Esophagus squamous epithelium (tissue), 5 donors: ENCODE data around the gene MPI. TPM values are rescaled to one million over a fixed set of nuclear protein-coding genes. Genes with fewer than 3 reads are reported as not detected.
"Not testable (repeated sequence)": the region's sequence is repeated elsewhere in the genome, so short reads cannot be mapped to it uniquely, and the experiment has no call there.

ENCODE experiments used
- DNase-seq: peaks from one replicate; lab custom pipeline; 2025; lab: John Stamatoyannopoulos, UW
- H3K27ac ChIP-seq, 4 donors: fragments of 200-600 bp; sonication (generic); one replicate each; pipeline ENCODE4 v1.5.1; 2016 to 2019; ENCODE audit warnings: mild to moderate bottlenecking in 1 of 4
- H3K27me3 ChIP-seq, 4 donors: fragments of 200-600 bp; sonication (generic); 1 replicate in 3 of 4; 2 replicates in 1 of 4; pipeline versions ENCODE4 v1.5.1 to v1.6.0; 2017 to 2021; ENCODE audit warnings: antibody characterized with exemption in 1 of 4
- H3K36me3 ChIP-seq, 3 donors: fragments of 200-600 bp; sonication (generic); one replicate each; pipeline ENCODE4 v1.5.1; 2016 to 2019
- H3K4me1 ChIP-seq, 3 donors: fragments of 200-600 bp; sonication (generic); one replicate each; pipeline ENCODE4 v1.5.1; 2017 to 2019
- H3K4me3 ChIP-seq, 4 donors: fragments of 200-600 bp; sonication (generic); 1 replicate in 3 of 4; 2 replicates in 1 of 4; pipeline ENCODE4 v1.5.1; 2016 to 2019; ENCODE audit warnings: mild to moderate bottlenecking in 2 of 4, moderate library complexity in 1 of 4
- H3K9me3 ChIP-seq, 3 donors: fragments of 200-600 bp; sonication (generic); one replicate each; pipeline ENCODE4 v1.5.1; 2016 to 2019
- POLR2A ChIP-seq, 4 donors: fragments of 450-650 bp; IDR thresholded peaks; one replicate each; pipeline ENCODE4 v1.6.1; 2017; ENCODE audit warnings: antibody characterized with exemption in 4 of 4, mild to moderate bottlenecking in 4 of 4, moderate library complexity in 3 of 4
- WGBS, 2 donors: methylation state at CpG; one replicate each; pipeline ENCODE4 v1.1.5; 2018; 5-methylcytosine and 5-hydroxymethylcytosine counted together
- intact Hi-C: fragments of 100-400 bp; cut with DNase I; formaldehyde crosslinking; loops from one replicate; pipeline ENCODE4 v1.15.0; 2022
- total RNA-seq, 4 donors: library from RNA; depleted of rRNA; stranded (reverse); fragments of >200 nt; gene quantifications; one replicate each; pipeline ENCODE4 v1.1.0, GENCODE V29; 2016
- TF ChIP-seq, protein P1 (sequence below), 6 experiments: fragments of 450-650 bp in 4 of 6; fragments of 200-600 bp in 2 of 6; sonication (generic) in 2 of 6; IDR thresholded peaks; one replicate each; pipeline ENCODE4 v1.5.1; 2016 to 2019; ENCODE audit warnings: antibody characterized with exemption in 6 of 6, mild to moderate bottlenecking in 4 of 6, moderate library complexity in 4 of 6
- donor health status: DM: yes; HTN: yes; CAD: no.

The MPI gene
- total RNA-seq, 4 donors from 2014 or later = 26.5 to 51.9 (median 47.9) TPM

DNA sequence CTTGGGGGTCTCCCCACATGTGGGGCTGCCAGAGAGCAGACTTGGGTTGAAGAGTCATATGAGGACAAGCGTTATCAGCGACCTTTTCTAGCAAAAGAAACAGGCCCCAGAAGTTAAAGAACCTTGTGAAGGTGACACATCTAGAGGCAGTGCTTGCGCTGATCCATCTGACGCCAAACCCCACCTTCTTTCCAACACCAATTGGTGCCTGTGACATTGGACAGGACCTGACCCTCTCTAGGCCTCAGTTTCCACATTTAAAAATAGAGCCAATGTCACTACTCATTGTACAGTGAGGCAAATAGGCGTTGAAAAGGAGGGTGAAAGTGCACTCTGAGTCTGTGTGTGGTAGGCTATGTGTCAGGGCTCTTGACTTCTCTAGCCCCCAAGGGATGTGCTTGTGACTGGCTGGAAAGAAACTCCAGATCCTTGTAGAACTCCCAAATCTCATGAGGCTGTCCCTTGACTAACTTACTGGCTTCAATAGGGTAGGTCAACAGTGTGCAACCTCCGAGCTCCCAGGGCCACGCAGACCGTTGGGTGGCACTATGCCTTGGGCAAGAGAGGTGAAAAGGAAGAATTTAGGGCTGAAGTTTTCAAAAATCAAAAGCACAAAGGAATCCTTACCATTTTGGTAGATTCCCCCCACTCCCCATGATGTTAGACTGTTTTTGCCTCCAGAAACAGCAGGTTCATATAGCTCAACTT lies 17.5 kb downstream of the MPI start:
- Histone ChIP-seq H3K36me3 (peaks cover 8 to 51% (median 22%) of the 10 kb centered on the region in 3 donors), H3K27me3 (no peaks in the 10 kb centered on the region), H3K4me3 (peak overlapping the region; percentile 68 to 99 (median 98)), H3K9me3 (no peaks in the 10 kb centered on the region), H3K27ac (peak overlapping the region; percentile 93 to 99 (median 98)), H3K4me1 (peaks cover 11 to 44% (median 18%) of the 10 kb centered on the region in 3 donors)
- 37 to 44% methylated on average over 8 of the region's 8 CpGs for WGBS, 2 donors
- DNase-seq = no peak
- no peak for TF ChIP-seq POLR2A (IDR thresholded peaks at IDR 0.05)
- TF ChIP-seq, protein P1, sequence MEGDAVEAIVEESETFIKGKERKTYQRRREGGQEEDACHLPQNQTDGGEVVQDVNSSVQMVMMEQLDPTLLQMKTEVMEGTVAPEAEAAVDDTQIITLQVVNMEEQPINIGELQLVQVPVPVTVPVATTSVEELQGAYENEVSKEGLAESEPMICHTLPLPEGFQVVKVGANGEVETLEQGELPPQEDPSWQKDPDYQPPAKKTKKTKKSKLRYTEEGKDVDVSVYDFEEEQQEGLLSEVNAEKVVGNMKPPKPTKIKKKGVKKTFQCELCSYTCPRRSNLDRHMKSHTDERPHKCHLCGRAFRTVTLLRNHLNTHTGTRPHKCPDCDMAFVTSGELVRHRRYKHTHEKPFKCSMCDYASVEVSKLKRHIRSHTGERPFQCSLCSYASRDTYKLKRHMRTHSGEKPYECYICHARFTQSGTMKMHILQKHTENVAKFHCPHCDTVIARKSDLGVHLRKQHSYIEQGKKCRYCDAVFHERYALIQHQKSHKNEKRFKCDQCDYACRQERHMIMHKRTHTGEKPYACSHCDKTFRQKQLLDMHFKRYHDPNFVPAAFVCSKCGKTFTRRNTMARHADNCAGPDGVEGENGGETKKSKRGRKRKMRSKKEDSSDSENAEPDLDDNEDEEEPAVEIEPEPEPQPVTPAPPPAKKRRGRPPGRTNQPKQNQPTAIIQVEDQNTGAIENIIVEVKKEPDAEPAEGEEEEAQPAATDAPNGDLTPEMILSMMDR (IDR thresholded peaks at IDR 0.05) = no peak
- intact Hi-C loops = loop anchor here (10.0 kb wide), 1 partner anchor 103 kb away; no protein-coding TSS in a partner anchor

DNA sequence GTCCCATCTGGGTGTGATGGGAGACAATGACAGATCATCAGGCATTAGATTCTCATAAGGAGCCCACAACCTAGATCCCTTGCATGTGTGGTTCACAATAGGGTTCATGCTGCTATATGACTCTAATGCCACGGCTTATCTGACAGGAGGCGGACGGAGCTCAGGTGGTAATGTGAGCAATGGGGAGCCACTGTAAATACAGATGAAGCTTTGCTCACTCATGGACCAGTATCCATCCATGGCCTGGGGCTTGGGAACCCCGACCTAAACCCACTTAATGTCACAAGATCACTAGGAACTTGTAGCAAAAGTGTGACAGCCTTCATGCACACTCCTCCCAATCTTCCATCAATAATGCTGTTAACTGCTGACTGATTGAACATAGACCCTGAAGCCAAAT lies 18.8 kb downstream of the MPI start:
- WGBS, 2 donors = 87 to 98% methylated on average over 3 to 4 of the region's 4 CpGs
- DNase-seq = no peak
- H3K36me3 ChIP-seq = peaks cover 8 to 51% (median 12%) of the 10 kb centered on the region in 3 donors

DNA sequence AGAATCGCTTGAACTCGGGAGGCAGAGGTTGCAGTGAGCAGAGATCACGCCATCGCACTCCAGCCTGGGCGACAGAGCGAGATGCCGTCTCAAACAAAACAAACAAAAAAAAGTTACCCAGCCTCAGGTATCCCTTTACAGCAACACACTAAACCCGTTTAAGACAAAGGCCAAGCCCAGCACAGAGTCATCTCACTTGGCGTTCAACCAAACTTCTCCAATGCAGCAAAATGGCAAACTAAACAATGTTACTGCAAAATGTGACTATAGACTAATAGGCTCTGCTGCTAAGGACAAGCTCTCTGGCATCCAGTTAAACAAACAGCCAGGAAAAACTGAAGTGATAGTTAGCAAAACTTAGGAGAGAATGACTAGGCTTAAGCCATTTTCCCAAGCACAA lies 23.2 kb downstream of the MPI start:
- no peak for TF ChIP-seq POLR2A (IDR thresholded peaks at IDR 0.05)
- 74 to 82% methylated on average over 9 of the region's 9 CpGs for WGBS, 2 donors

More for the DNA sequence above, 18.8 kb downstream of the MPI start:
- Histone ChIP-seq H3K4me1 (peaks cover 11 to 40% (median 18%) of the 10 kb centered on the region in 3 donors), H3K4me3 (no peak overlapping the region), H3K9me3 (no peaks in the 10 kb centered on the region), H3K27ac (no peak overlapping the region), H3K27me3 (no peaks in the 10 kb centered on the region)
- intact Hi-C loops = loop anchor here (10.0 kb wide), 1 partner anchor 104 kb away; no protein-coding TSS in a partner anchor
- TF ChIP-seq, protein P1 (IDR thresholded peaks at IDR 0.05) = no peak
- TF ChIP-seq POLR2A (IDR thresholded peaks at IDR 0.05) = no peak

DNA sequence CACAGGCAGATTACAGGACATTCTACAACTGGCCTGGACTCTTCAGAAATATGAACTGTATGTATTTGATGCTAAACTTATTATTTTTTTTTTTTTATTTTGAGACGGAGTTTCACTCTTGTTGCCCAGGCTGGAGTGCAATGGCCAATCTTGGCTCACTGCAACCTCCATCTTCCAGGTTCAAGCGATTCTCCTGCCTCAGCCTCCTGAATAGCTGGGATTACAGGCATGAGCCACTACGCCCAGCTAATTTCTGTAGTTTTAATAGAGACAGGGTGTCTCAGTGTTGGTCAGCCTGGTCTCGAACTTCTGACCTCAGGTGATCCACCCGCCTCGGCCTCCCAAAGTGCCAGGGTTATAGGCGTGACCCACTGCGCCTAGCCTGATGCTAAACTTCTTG lies 24.0 kb downstream of the MPI start:
- 95 to 96% methylated on average over 7 to 8 of the region's 8 CpGs for WGBS, 2 donors
- DNase-seq, H3K4me1 ChIP-seq, intact Hi-C loops, H3K27me3 ChIP-seq, H3K4me3 ChIP-seq, H3K9me3 ChIP-seq: not testable (repeated sequence)
- peaks cover 9 to 85% (median 35%) of the 10 kb centered on the region in 3 donors for H3K36me3 ChIP-seq
- H3K27ac ChIP-seq = peak overlapping the region in 1 of 4 donors; percentile 48

More for the DNA sequence above, 23.2 kb downstream of the MPI start:
- intact Hi-C loops = no loop called here
- Histone ChIP-seq H3K27me3 (no peaks in the 10 kb centered on the region), H3K27ac (peak overlapping the region in 3 of 4 donors; percentile 6 to 48 (median 22)), H3K4me1 (peaks cover 0 to 8% (median 0%) of the 10 kb centered on the region in 3 donors), H3K4me3 (no peak overlapping the region), H3K36me3 (peaks cover 9 to 77% (median 29%) of the 10 kb centered on the region in 3 donors), H3K9me3 (no peaks in the 10 kb centered on the region)
- DNase-seq = no peak

DNA sequence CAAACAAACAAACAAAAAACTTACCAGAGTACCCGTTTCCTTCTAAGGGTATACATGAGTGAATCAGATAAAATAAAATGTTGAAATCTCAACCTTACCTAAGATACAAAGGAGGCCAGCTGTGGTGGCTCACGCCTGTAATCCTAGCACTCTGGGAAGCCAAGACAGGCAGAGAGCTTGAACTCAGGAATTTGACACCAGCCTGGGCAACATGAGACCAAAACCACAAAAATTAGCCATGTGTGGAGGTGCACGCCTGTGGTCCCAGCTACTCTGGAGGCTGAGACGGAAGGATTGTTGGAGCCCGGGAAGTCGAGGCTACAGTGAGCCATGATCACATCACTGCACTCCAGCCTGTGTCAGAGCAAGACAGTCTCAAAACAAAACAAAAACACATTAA lies 27.8 kb downstream of the MPI start:
- TF ChIP-seq, protein P1 (IDR thresholded peaks at IDR 0.05) = no peak
- no peak for TF ChIP-seq POLR2A (IDR thresholded peaks at IDR 0.05)
- H3K27ac ChIP-seq = no peak overlapping the region
- H3K9me3 ChIP-seq = no peaks in the 10 kb centered on the region
- H3K36me3 ChIP-seq = peaks cover 9 to 98% (median 56%) of the 10 kb centered on the region in 3 donors
- H3K27me3 ChIP-seq = no peaks in the 10 kb centered on the region
- peaks cover 0 to 8% (median 0%) of the 10 kb centered on the region in 3 donors for H3K4me1 ChIP-seq
- no peak overlapping the region for H3K4me3 ChIP-seq
- DNase-seq = no peak
- WGBS, 2 donors = 85 to 91% methylated on average over 5 to 6 of the region's 6 CpGs
- intact Hi-C loops = no loop called here

DNA sequence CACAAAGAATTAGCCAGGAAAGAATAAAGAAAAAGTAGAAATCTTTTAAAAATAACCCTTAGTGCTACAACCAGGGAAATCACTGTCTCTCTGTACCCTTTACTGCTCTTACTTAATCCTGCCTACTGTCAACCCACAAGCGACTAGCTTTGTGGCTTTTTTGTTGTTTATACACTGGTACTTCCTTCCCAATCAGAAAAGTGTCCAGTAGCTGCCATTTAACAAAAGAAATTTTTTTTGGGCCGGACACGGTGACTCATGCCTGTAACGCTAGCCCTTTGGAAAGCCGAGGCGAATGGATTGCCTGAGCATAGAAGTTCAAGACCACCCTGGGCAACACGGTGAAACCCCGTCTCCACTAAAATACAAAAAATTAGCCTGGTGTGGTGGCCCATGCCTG lies 30.6 kb downstream of the MPI start:
- Histone ChIP-seq H3K4me3 (no peak overlapping the region), H3K36me3 (peaks cover 14 to 100% (median 63%) of the 10 kb centered on the region in 3 donors), H3K27ac (no peak overlapping the region), H3K4me1 (no peaks in the 10 kb centered on the region), H3K9me3 (no peaks in the 10 kb centered on the region), H3K27me3 (no peaks in the 10 kb centered on the region)
- whole genome bisulfite sequencing, 2 donors = 62 to 83% methylated on average over 5 to 6 of the region's 8 CpGs
- intact Hi-C loops = no loop called here
- no peak for DNase-seq
- TF ChIP-seq, protein P1 (IDR thresholded peaks at IDR 0.05) = no peak
- TF ChIP-seq POLR2A (IDR thresholded peaks at IDR 0.05) = no peak
